SK-N-SH treated with all-trans-retinoic acid at 6 μM for 48 hours (cell line): ENCODE data around the gene HDAC4.
A peak's percentile ranks its signal among the peaks of the same experiment; 100 is the strongest.

Experiments used
- ATAC-seq: fragments of 200-7000 bp; cut with Tn5 transposase; 3 replicates; pipeline ENCODE4 v1.9.1; 2020; ENCODE audit warnings: mild to moderate bottlenecking, moderate library complexity
- ARNTL ChIP-seq: fragments of 450-650 bp; formaldehyde crosslinking; IDR thresholded peaks from 2 replicates; pipeline ENCODE4 v1.5.0; 2020; ENCODE audit warnings: low read depth, mild to moderate bottlenecking, moderate library complexity, borderline replicate concordance
- BACH2 ChIP-seq: fragments of 250-450 bp; sonication (Bioruptor Pico); IDR thresholded peaks from 2 replicates; pipeline ENCODE4 v1.9.0; 2021; ENCODE audit warnings: mild to moderate bottlenecking, borderline replicate concordance
- CREB5 ChIP-seq: fragments of 250-450 bp; sonication (Bioruptor Pico); IDR thresholded peaks from 2 replicates; pipeline ENCODE4 v1.5.1; 2020; ENCODE audit warnings: low read depth, mild to moderate bottlenecking, moderate library complexity
- CSDC2 ChIP-seq: fragments of 250-450 bp; sonication (Bioruptor Pico); IDR thresholded peaks from 2 replicates; pipeline ENCODE4 v1.5.0; 2020; ENCODE audit warnings: mild to moderate bottlenecking, moderate library complexity
- CSRNP3 ChIP-seq: fragments of 250-450 bp; sonication (Bioruptor Pico); IDR thresholded peaks from 2 replicates; pipeline ENCODE4 v1.5.1; 2021; ENCODE audit warnings: mild to moderate bottlenecking, moderate library complexity
- ESRRG ChIP-seq: fragments of 250-450 bp; sonication (Bioruptor Pico); IDR thresholded peaks from 2 replicates; pipeline ENCODE4 v1.6.1; 2021; ENCODE audit warnings: mild to moderate bottlenecking
- GLIS3 ChIP-seq: fragments of 250-450 bp; sonication (Bioruptor Pico); IDR thresholded peaks from 2 replicates; pipeline ENCODE4 v1.5.0; 2020; ENCODE audit warnings: mild to moderate bottlenecking, moderate library complexity
- ISL1 ChIP-seq: fragments of 250-450 bp; sonication (Bioruptor Pico); IDR thresholded peaks from 2 replicates; pipeline ENCODE4 v2.1.2; 2022; ENCODE audit warnings: mild to moderate bottlenecking, moderate library complexity
- OSR1 ChIP-seq: fragments of 250-450 bp; sonication (Bioruptor Pico); IDR thresholded peaks from 2 replicates; pipeline ENCODE4 v1.8.0; 2022; ENCODE audit warnings: moderate library complexity, mild to moderate bottlenecking, inconsistent platforms
- PATZ1 ChIP-seq: fragments of 250-450 bp; sonication (Bioruptor Pico); IDR thresholded peaks from 2 replicates; pipeline ENCODE4 v1.8.0; 2020; ENCODE audit warnings: mild to moderate bottlenecking, moderate library complexity, borderline replicate concordance
- POU6F1 ChIP-seq: fragments of 250-450 bp; sonication (Bioruptor Pico); IDR thresholded peaks from 2 replicates; pipeline ENCODE4 v1.8.0; 2021; ENCODE audit warnings: low read depth, mild to moderate bottlenecking, moderate library complexity, borderline replicate concordance
- PPARA ChIP-seq: fragments of 250-450 bp; sonication (Bioruptor Pico); IDR thresholded peaks from 2 replicates; pipeline ENCODE4 v1.5.0; 2020; ENCODE audit warnings: mild to moderate bottlenecking, borderline replicate concordance
- SNAI2 ChIP-seq: fragments of 250-450 bp; sonication (Bioruptor Pico); IDR thresholded peaks from 2 replicates; pipeline ENCODE4 v1.5.0; 2020; ENCODE audit warnings: mild to moderate bottlenecking, moderate library complexity
- TOX ChIP-seq: fragments of 250-450 bp; sonication (Bioruptor Pico); IDR thresholded peaks from 2 replicates; pipeline ENCODE4 v1.8.0; 2021; ENCODE audit warnings: mild to moderate bottlenecking, moderate library complexity, borderline replicate concordance
- TSHZ2 ChIP-seq: fragments of 250-450 bp; sonication (Bioruptor Pico); IDR thresholded peaks from 2 replicates; pipeline ENCODE4 v1.5.0; 2020; ENCODE audit warnings: mild to moderate bottlenecking, moderate library complexity
- ZC3H10 ChIP-seq: fragments of 250-450 bp; sonication (Bioruptor Pico); IDR thresholded peaks from 2 replicates; pipeline ENCODE4 v1.5.1; 2021; ENCODE audit warnings: mild to moderate bottlenecking, moderate library complexity
- ZFP3 ChIP-seq: fragments of 250-450 bp; sonication (Bioruptor Pico); IDR thresholded peaks from 2 replicates; pipeline ENCODE4 v1.5.0; 2020; ENCODE audit warnings: mild to moderate bottlenecking, moderate library complexity
- ZFP30 ChIP-seq: fragments of 450-650 bp; formaldehyde crosslinking; IDR thresholded peaks from 2 replicates; pipeline ENCODE4 v1.5.0; 2022; ENCODE audit warnings: mild to moderate bottlenecking, moderate library complexity
- ZNF565 ChIP-seq: fragments of 450-650 bp; formaldehyde crosslinking; conservative IDR thresholded peaks from 2 replicates; pipeline ENCODE4 v1.5.0; 2020; ENCODE audit warnings: low read depth, mild to moderate bottlenecking, moderate library complexity
- ZNF70 ChIP-seq: fragments of 450-650 bp; formaldehyde crosslinking; IDR thresholded peaks from 2 replicates; pipeline ENCODE4 v1.5.0; 2020; ENCODE audit warnings: mild to moderate bottlenecking, moderate library complexity
- ZNF8 ChIP-seq: fragments of 450-650 bp; formaldehyde crosslinking; IDR thresholded peaks from 2 replicates; pipeline ENCODE4 v1.5.0; 2020; ENCODE audit warnings: mild to moderate bottlenecking, moderate library complexity

The HDAC4 gene

GRCh38 chr2:239114616-239115265 is 286.1 kb downstream of the HDAC4 start:
- TF ChIP-seq ZFP30, result no peak
- TF ChIP-seq ZNF70 (CRISPR knock-in tag), result no peak
- TF ChIP-seq ISL1 (CRISPR knock-in tag), result no peak
- TF ChIP-seq ESRRG (CRISPR knock-in tag), result no peak
- no peak for TF ChIP-seq TOX (CRISPR knock-in tag)
- TF ChIP-seq ARNTL, result no peak
- no peak for TF ChIP-seq OSR1 (CRISPR knock-in tag)
- TF ChIP-seq CSDC2 (CRISPR knock-in tag), result no peak
- TF ChIP-seq POU6F1 (CRISPR knock-in tag), result no peak
- no peak for TF ChIP-seq SNAI2 (CRISPR knock-in tag)
- TF ChIP-seq ZNF565 (CRISPR knock-in tag), result no peak
- no peak for TF ChIP-seq TSHZ2
- TF ChIP-seq CREB5 (CRISPR knock-in tag), result no peak
- no peak for TF ChIP-seq BACH2 (CRISPR knock-in tag)
- no peak for TF ChIP-seq PPARA
- TF ChIP-seq CSRNP3 (CRISPR knock-in tag), result no peak
- TF ChIP-seq ZNF8 (CRISPR knock-in tag), result no peak
- TF ChIP-seq ZFP3, result no peak
- TF ChIP-seq PATZ1, result no peak
- no peak for TF ChIP-seq ZC3H10 (CRISPR knock-in tag)
- TF ChIP-seq, all 23 proteins: peak for 0
- no peak for ATAC-seq

GRCh38 chr2:239114119-239114581 is 286.7 kb downstream of the HDAC4 start:
- peak; percentile 34 for ATAC-seq

GRCh38 chr2:239113615-239114014 is 287.2 kb downstream of the HDAC4 start:
- TF ChIP-seq ZNF565 (CRISPR knock-in tag), result no peak
- TF ChIP-seq CSRNP3 (CRISPR knock-in tag), result no peak
- TF ChIP-seq BACH2 (CRISPR knock-in tag), result no peak
- no peak for TF ChIP-seq SNAI2 (CRISPR knock-in tag)
- no peak for TF ChIP-seq ISL1 (CRISPR knock-in tag)
- no peak for TF ChIP-seq PATZ1
- no peak for TF ChIP-seq OSR1 (CRISPR knock-in tag)
- no peak for TF ChIP-seq PPARA
- no peak for TF ChIP-seq ZNF70 (CRISPR knock-in tag)
- no peak for TF ChIP-seq CSDC2 (CRISPR knock-in tag)
- no peak for TF ChIP-seq ZC3H10 (CRISPR knock-in tag)
- TF ChIP-seq TOX (CRISPR knock-in tag), result no peak
- ATAC-seq, result no peak

More at GRCh38 chr2:239114119-239114581, 286.7 kb downstream of the HDAC4 start:
- TF ChIP-seq GLIS3 (CRISPR knock-in tag) (no peak), ZNF70 (CRISPR knock-in tag) (peak; percentile 77), OSR1 (CRISPR knock-in tag) (no peak)
